GM21515 (cell line): ENCODE data around the gene CFAP53.
"Not testable (repeated sequence)": the region's sequence is repeated elsewhere in the genome, so short reads cannot be mapped to it uniquely, and the experiment has no call there.

ENCODE experiments used
- ATAC-seq: cut with Tn5 transposase; IDR thresholded peaks from one replicate; pipeline ENCODE4 v1.9.1; 2021; ENCODE audit not compliant: unreplicated experiment

CFAP53 gene

GRCh38 chr18:50274044-50274442 lies 7.7 kb upstream of the CFAP53 start:
- no peak for ATAC-seq

GRCh38 chr18:50273203-50274043 lies 7.1 kb upstream of the CFAP53 start:
- ATAC-seq: no peak

- ATAC-seq: no peak
These were observed 6.3 kb upstream of the CFAP53 start for GRCh38 chr18:50272568-50272967.

GRCh38 chr18:50268022-50268747 lies 1.9 kb upstream of the CFAP53 start:
- peak; percentile 74 for ATAC-seq

GRCh38 chr18:50262977-50263376 lies 3.3 kb downstream of the CFAP53 start:
- no peak for ATAC-seq

- no peak for ATAC-seq
These were observed 15.4 kb downstream of the CFAP53 start for GRCh38 chr18:50250935-50251334.

- no peak for ATAC-seq
These were observed 16.7 kb downstream of the CFAP53 start for GRCh38 chr18:50249576-50249975.

GRCh38 chr18:50247561-50247960 lies 18.7 kb downstream of the CFAP53 start:
- no peak for ATAC-seq

GRCh38 chr18:50241768-50242167 lies 24.5 kb downstream of the CFAP53 start:
- ATAC-seq: not testable (repeated sequence)

- ATAC-seq: no peak
These were observed 26.2 kb downstream of the CFAP53 start for GRCh38 chr18:50240080-50240563.

- no peak for ATAC-seq
These were observed 33.9 kb downstream of the CFAP53 start for GRCh38 chr18:50232419-50232818.

- no peak for ATAC-seq
These were observed 34.7 kb downstream of the CFAP53 start for GRCh38 chr18:50231621-50232020.

- ATAC-seq: not testable (repeated sequence)
These were observed 46.0 kb downstream of the CFAP53 start for GRCh38 chr18:50220249-50220648.

GRCh38 chr18:50218432-50219197 lies 47.7 kb downstream of the CFAP53 start:
- no peak for ATAC-seq

- no peak for ATAC-seq
These were observed 57.0 kb downstream of the CFAP53 start for GRCh38 chr18:50209311-50209710.

- ATAC-seq: no peak
These were observed 58.6 kb downstream of the CFAP53 start for GRCh38 chr18:50207722-50208121.

GRCh38 chr18:50203801-50204604 lies 62.3 kb downstream of the CFAP53 start:
- ATAC-seq: no peak

- no peak for ATAC-seq
These were observed 64.7 kb downstream of the CFAP53 start for GRCh38 chr18:50201476-50202018.

GRCh38 chr18:50199921-50200320 lies 66.4 kb downstream of the CFAP53 start:
- no peak for ATAC-seq

GRCh38 chr18:50199346-50199855 lies 66.9 kb downstream of the CFAP53 start:
- no peak for ATAC-seq
